ENCODE results near the gene PPP1R7.

DNA sequence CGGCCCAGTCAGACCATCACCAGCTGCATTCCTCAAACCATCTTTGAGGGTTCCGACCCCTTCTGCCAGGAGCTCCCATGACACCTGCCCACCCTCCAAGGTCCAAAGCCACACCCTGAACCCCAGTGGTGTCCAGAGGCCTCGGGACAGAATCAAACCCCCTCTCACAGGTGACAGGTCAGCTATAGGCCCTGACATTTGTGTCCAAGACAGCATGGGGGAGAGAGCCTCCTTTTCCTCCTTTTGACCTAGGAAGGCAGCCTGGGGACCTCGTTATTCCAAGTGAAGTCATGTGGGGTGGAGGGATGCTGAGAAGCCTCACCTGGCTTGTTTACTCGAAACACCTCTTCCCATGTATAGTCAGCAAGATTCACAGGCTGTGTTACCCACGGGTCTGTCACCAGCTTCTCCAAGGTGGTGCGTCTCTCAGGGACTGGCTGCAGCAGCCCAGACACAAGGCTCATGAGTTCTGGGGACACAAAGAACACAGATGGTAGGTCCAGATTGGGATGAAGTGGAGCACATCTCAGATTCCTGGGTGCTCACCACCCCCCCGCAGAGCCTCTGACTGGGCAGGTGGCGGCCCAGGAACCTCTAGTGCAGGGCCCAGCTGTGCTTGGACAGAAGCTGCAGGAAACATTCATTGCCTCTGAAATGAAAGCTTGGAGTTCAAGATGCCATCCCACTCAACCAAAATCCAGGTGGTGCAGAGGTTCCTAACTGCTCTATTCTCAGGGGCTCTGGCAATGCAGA, 43.1 kb upstream of the PPP1R7 start:
- TF ChIP-seq POLR2AphosphoS5 (IDR thresholded peaks at IDR 0.05; ENCODE audit: low read depth, low read length) (no peak), CTCF (IDR thresholded peaks at IDR 0.05 in 2 of 3, conservative IDR thresholded peaks at IDR 0.05 in 1 of 3; ENCODE audit: borderline replicate concordance in 1 of 3, insufficient read depth in 1 of 3, low read depth in 2 of 3, low read length in 2 of 3) (no peak)

Data from HCT116 (cell line).